HL-60 (cell line): Measurements from ENCODE around the gene PDK2.

Experiments
- DNase-seq, 2 experiments: peaks; one replicate each; pipeline ENCODE4 v3.0.0-alpha.2; 2010 to 2020; ENCODE audit warnings: low read depth in 1 of 2, low spot score in 1 of 2
- H3K27ac ChIP-seq: fragments of 250-450 bp; sonication (Bioruptor Pico); replicated peaks from 2 replicates; pipeline ENCODE4 v1.5.1; 2020; ENCODE audit warnings: mild to moderate bottlenecking, moderate library complexity
- H3K27me3 ChIP-seq: fragments of 250-450 bp; sonication (Bioruptor Pico); 2 replicates; pipeline ENCODE4 v1.5.1; 2021; ENCODE audit warnings: mild to moderate bottlenecking, moderate library complexity; ENCODE audit not compliant: insufficient read depth, poor library complexity, severe bottlenecking
- H3K4me3 ChIP-seq: replicated peaks from 2 replicates; pipeline ENCODE4 v1.5.1; 2011; ENCODE audit warnings: mild to moderate bottlenecking, control low read depth, low read length; ENCODE audit not compliant: insufficient read depth
- GABPA ChIP-seq: IDR thresholded peaks from 2 replicates; pipeline ENCODE4 v1.6.1; 2012; ENCODE audit warnings: low read depth
- POLR2AphosphoS5 ChIP-seq: IDR thresholded peaks from 2 replicates; pipeline ENCODE4 v1.6.1; 2012; ENCODE audit warnings: low read depth
- SPI1 ChIP-seq: IDR thresholded peaks from 2 replicates; pipeline ENCODE4 v1.6.1; 2012; ENCODE audit warnings: low read depth, mild to moderate bottlenecking, borderline replicate concordance
- TF ChIP-seq, protein P1 (sequence below): IDR thresholded peaks from one replicate; pipeline ENCODE4 v1.5.1; 2011; ENCODE audit warnings: low read length, control low read depth, inconsistent platforms; ENCODE audit not compliant: insufficient read depth
- TF ChIP-seq, protein P2 (sequence below): IDR thresholded peaks from 2 replicates; pipeline ENCODE4 v1.6.1; 2012; ENCODE audit warnings: low read depth; ENCODE audit not compliant: insufficient replicate concordance

Gene PDK2

DNA sequence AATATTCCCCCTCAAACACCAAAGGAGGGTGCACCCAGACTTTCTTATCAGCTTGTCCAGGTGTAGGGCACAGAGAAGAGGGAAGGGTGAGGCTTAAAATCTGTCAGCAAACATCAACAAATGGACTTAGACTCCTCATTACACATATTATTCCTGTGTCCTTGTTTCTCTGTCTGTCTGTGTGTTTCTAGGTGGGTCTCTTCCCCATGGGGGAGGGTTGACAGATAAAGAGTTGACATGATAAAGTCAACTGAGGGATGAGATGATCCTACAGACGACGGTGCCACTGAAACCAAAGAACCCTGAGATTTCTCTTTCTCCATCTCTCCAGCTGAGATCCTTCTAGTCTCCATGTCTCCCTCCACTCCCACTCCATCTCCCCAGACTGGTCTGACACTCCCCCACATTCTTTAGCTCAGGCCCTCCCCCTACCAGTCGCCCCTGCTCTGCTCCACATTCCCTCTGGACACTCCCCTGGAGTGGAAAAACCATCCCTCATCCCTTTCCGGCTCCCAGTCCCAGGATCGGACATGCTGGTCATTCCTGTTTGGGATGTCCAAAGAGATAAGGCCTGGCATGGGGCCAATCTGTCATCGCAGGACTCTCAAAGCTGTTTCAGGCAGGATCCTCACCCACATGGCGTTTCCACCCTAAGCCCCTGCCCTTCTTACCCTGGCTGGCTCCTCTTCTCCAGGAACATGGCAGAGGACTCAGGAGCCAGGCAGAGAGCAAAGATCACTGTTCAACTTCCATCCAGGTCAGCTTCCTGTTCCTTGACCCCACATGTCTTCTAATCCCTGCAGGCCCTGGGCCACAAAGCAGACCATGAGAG lies 42.1 kb upstream of the PDK2 start:
- DNase-seq = no peak
- no peak overlapping the region for H3K27ac ChIP-seq
- H3K27me3 ChIP-seq = peaks cover 46% of the 10 kb centered on the region
- no peak overlapping the region for H3K4me3 ChIP-seq
- TF ChIP-seq POLR2AphosphoS5 (no peak), GABPA (no peak), SPI1 (no peak)
- TF ChIP-seq, protein P1, sequence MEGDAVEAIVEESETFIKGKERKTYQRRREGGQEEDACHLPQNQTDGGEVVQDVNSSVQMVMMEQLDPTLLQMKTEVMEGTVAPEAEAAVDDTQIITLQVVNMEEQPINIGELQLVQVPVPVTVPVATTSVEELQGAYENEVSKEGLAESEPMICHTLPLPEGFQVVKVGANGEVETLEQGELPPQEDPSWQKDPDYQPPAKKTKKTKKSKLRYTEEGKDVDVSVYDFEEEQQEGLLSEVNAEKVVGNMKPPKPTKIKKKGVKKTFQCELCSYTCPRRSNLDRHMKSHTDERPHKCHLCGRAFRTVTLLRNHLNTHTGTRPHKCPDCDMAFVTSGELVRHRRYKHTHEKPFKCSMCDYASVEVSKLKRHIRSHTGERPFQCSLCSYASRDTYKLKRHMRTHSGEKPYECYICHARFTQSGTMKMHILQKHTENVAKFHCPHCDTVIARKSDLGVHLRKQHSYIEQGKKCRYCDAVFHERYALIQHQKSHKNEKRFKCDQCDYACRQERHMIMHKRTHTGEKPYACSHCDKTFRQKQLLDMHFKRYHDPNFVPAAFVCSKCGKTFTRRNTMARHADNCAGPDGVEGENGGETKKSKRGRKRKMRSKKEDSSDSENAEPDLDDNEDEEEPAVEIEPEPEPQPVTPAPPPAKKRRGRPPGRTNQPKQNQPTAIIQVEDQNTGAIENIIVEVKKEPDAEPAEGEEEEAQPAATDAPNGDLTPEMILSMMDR = no peak
- TF ChIP-seq, protein P2, sequence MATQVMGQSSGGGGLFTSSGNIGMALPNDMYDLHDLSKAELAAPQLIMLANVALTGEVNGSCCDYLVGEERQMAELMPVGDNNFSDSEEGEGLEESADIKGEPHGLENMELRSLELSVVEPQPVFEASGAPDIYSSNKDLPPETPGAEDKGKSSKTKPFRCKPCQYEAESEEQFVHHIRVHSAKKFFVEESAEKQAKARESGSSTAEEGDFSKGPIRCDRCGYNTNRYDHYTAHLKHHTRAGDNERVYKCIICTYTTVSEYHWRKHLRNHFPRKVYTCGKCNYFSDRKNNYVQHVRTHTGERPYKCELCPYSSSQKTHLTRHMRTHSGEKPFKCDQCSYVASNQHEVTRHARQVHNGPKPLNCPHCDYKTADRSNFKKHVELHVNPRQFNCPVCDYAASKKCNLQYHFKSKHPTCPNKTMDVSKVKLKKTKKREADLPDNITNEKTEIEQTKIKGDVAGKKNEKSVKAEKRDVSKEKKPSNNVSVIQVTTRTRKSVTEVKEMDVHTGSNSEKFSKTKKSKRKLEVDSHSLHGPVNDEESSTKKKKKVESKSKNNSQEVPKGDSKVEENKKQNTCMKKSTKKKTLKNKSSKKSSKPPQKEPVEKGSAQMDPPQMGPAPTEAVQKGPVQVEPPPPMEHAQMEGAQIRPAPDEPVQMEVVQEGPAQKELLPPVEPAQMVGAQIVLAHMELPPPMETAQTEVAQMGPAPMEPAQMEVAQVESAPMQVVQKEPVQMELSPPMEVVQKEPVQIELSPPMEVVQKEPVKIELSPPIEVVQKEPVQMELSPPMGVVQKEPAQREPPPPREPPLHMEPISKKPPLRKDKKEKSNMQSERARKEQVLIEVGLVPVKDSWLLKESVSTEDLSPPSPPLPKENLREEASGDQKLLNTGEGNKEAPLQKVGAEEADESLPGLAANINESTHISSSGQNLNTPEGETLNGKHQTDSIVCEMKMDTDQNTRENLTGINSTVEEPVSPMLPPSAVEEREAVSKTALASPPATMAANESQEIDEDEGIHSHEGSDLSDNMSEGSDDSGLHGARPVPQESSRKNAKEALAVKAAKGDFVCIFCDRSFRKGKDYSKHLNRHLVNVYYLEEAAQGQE = no peak

DNA sequence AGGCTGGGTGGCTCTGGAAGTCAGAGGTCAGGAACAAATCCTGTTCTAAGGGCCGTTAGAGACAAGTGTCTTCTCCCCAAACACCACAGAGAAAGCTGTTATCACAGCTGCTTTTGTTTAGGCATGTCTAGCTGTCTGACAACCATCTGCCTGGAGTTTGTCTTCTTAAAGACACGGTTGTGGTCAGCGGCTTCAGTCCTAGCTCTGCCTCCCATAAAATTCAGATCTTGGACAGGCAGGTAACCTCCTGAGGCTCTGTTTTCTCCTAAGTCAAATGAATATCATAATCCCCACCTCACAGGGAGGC lies 41.5 kb upstream of the PDK2 start:
- TF ChIP-seq, protein P2 = no peak
- TF ChIP-seq SPI1 (no peak), POLR2AphosphoS5 (no peak), GABPA (no peak)
- TF ChIP-seq, protein P1 = no peak
- H3K27ac ChIP-seq = no peak overlapping the region
- no peak for DNase-seq
- H3K4me3 ChIP-seq = no peak overlapping the region
- H3K27me3 ChIP-seq = peaks cover 52% of the 10 kb centered on the region

DNA sequence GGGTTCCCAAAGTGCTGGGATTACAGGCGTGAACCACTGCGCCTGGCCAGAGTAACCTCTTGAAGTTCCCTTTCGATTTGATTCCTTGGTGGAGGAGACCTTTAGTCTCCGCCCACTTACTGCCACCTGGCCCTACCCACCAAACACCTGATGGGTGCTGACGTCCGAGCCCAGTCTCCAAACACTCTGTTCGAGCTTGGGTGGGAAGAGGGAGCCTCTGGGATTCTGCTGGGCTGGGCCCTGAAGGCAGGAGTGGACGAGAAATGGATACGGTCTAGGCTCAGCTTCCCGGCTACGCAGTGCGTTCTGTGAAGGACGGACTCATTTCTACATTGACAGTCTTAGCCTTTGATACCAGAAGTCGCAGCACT lies 40.1 kb upstream of the PDK2 start:
- Histone ChIP-seq H3K27ac (no peak overlapping the region), H3K27me3 (peaks cover 62% of the 10 kb centered on the region), H3K4me3 (no peak overlapping the region)
- DNase-seq = no peak
- TF ChIP-seq, protein P2 = no peak
- TF ChIP-seq, protein P1 = no peak
- TF ChIP-seq POLR2AphosphoS5 = no peak
